ENCODE data around the gene SAAL1.
A peak's percentile ranks its signal among the peaks of the same experiment; 100 is the strongest.

The SAAL1 gene

DNA sequence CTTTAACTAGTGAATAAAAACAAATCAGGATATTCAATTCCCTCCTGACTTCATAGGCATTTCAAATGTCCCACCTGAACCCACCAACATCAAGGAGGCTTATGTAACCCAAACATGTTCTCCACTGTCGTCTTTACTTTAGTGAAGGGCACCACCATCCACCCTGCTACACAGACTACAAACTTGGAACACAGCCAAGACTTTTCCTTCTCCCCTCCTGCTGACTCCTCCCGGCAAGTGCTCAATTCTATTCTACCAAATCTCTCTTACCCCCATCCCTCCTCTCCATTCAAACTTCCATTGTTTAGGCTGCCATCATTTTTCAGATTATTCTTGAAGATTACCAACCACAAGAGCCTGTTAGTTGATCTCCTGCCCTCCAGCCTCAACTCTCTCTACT lies 24.3 kb downstream of the SAAL1 start:
- no peak for DNase-seq (ENCODE audit: low spot score)

- DNase-seq (ENCODE audit: low spot score): no peak
These were observed 25.4 kb downstream of the SAAL1 start for GRCh38 chr11:18080451-18080850.

- no peak for DNase-seq (ENCODE audit: low spot score)
These were observed 27.0 kb downstream of the SAAL1 start for GRCh38 chr11:18078909-18079308.

- DNase-seq (ENCODE audit: low spot score): no peak
These were observed 30.4 kb downstream of the SAAL1 start for GRCh38 chr11:18075444-18075843.

DNA sequence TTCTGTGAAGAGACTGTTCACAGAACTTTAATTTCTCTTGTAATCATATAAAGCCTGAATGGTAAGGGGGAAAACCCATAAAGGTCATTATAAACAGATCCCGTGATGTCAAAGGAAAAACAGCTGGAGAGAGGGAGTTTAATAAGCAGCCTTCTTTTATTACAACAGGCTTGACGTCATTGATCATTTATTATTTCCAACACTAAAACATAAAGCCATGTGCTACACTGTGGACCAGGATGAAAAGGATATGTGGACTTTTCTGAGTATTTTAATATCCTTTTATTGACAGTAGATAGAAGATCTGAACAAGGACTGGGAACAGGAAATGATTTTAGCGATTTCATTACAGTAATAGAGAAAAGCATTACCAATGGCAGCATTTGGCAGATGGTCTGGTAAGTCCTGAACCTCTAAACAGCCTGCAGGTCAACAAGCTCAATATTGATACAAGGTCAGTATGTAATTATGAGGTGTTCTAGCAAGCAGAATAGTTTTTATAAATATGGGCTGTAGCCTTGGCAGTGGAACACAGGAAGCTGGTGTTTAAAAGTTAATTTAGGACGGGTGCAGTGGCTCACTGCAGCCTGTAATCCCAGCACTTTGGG lies 34.7 kb downstream of the SAAL1 start:
- DNase-seq (ENCODE audit: low spot score): no peak

- no peak for DNase-seq (ENCODE audit: low spot score)
These were observed 38.5 kb downstream of the SAAL1 start for GRCh38 chr11:18067372-18067771.

- no peak for DNase-seq (ENCODE audit: low spot score)
These were observed 39.3 kb downstream of the SAAL1 start for GRCh38 chr11:18066626-18067025.

DNA sequence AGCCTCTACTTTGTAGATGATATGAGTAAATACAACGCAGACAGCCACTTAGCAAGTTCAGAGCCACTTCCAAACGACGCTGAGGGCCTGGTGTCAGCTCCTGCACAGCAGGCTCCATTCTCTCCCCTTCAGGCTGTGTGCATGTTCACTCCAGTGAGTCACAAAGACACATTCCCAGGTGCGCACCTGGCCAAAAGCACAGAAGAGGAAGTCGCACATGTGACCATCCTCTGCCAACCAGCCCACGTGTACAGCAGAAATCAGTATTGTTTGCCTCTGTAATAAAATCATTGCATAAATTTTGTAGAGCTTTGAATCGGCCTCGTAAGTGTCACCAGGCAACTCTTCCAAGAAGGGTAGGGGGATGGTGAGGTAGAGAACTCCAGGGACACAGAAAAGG lies 40.3 kb downstream of the SAAL1 start:
- DNase-seq (ENCODE audit: low spot score): no peak

GRCh38 chr11:18064450-18065054 lies 41.3 kb downstream of the SAAL1 start:
- no peak for DNase-seq (ENCODE audit: low spot score)

- DNase-seq (ENCODE audit: low spot score): peak; percentile 65
These were observed 41.9 kb downstream of the SAAL1 start for GRCh38 chr11:18063862-18064434.

DNA sequence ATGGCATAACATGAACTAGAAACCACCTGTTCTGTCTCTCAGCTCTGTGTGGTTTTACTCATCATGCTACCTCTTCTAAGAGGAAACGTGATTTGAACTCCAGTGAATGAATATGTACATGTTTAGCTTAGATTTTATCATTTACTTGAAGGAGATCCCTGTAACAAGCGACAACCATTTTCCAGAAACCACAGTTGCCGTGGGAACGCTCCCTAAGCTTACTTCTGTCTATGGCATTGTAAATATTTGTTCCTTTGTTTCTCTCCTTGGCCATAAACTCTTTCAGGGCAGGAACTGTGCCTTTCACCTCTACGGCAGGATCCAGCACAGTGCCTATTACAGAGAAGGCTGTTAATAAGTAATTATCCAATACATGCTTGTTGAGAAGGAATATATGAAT lies 42.8 kb downstream of the SAAL1 start:
- no peak for DNase-seq (ENCODE audit: low spot score)

GRCh38 chr11:18061351-18061750 lies 44.5 kb downstream of the SAAL1 start:
- no peak for DNase-seq (ENCODE audit: low spot score)

DNA sequence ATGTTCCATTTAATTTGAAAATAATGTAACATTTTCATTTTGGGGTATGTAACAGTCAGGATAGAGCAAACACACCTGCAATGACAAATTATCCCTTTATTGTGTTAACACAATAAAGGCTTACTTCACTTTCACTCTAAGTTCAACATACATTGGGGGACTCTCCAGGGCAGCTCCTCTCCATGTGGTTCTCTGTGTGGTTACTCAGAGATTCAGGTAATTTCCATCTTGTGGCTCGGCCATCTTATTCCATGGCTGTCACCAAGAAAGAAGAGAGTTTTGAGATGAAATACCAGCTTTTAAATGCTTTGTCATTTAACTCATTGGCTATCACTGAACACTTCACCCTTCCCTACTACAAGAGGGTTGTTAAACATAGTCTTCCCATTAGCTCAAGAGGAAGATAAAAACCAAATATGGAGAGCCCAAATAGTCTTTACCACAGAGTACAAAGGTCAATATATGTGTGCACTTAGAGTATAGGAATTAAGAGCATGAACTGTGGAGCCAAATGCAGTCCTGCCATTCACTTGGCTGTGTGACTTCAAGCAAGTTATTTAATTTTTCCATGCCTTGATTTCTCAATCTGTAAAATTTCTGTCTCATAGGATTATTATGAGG lies 49.2 kb downstream of the SAAL1 start:
- no peak for DNase-seq (ENCODE audit: low spot score)

GRCh38 chr11:18054511-18055103 lies 51.3 kb downstream of the SAAL1 start:
- no peak for DNase-seq (ENCODE audit: low spot score)

- no peak for DNase-seq (ENCODE audit: low spot score)
These were observed 55.0 kb downstream of the SAAL1 start for GRCh38 chr11:18050848-18051247.

GRCh38 chr11:18046116-18046777 lies 59.6 kb downstream of the SAAL1 start, which contains the start of gene TPH1:
TSS of gene TPH1 (minus strand) at chr11:18046269. CDS start at chr11:18040762, 5,507 bp downstream.
- peak; percentile 34 for DNase-seq (ENCODE audit: low spot score)

- peak; percentile 63 for DNase-seq (ENCODE audit: low spot score)
These were observed 69.4 kb downstream of the SAAL1 start for GRCh38 chr11:18036456-18036855.
